ENCODE data around the gene IFNLR1. TPM values are rescaled to one million over a fixed set of nuclear protein-coding genes. Genes with fewer than 3 reads are reported as not detected.
A peak's percentile ranks its signal among the peaks of the same experiment; 100 is the strongest.
"Not testable (repeated sequence)": the region's sequence is repeated elsewhere in the genome, so short reads cannot be mapped to it uniquely, and the experiment has no call there.

IFNLR1 gene
- 11.7 and 12.8 TPM in 2 replicates for total RNA-seq (2014; rRNA removed; shearing (Covaris generic))

GRCh38 chr1:24186993-24187790, at the start of gene IFNLR1:
Gene IFNLR1 (minus strand): TSS chr1:24187289. CDS start chr1:24187248, 41 bp downstream.
- peak; percentile 82 for DNase-seq (ENCODE audit: low read depth)

- DNase-seq (ENCODE audit: low read depth): peak; percentile 10
Measured at GRCh38 chr1:24235921-24236788, 49.1 kb upstream of the IFNLR1 start.

- peak; percentile 15 for DNase-seq (ENCODE audit: low read depth)
Measured at GRCh38 chr1:24233684-24234600, 46.9 kb upstream of the IFNLR1 start.

- DNase-seq (ENCODE audit: low read depth): no peak
Measured at GRCh38 chr1:24231701-24232100, 44.6 kb upstream of the IFNLR1 start.

GRCh38 chr1:24228311-24228710, 41.2 kb upstream of the IFNLR1 start:
- DNase-seq (ENCODE audit: low read depth): no peak

- no peak for DNase-seq (ENCODE audit: low read depth)
Measured at GRCh38 chr1:24226749-24227148, 39.7 kb upstream of the IFNLR1 start.

DNA sequence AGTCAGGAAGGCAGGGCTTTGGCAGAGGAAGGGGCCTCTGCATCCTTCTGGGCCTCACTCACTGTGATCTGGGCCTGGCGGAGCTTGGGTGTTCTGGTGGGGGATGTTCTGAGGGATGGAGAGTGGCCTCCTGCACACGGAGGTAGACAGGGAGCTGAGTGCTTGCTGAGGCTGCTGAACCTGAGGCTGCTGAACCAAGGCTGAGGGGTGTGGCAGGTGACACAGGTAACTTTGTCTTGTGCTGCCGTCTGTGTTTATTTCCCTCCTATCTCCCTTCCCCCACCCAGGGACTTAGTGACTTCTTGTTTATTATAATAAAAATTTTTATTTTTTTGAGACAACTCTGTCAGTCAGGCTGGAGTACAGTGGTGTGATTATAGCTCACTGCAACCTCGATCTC, 37.7 kb upstream of the IFNLR1 start:
- DNase-seq (ENCODE audit: low read depth): no peak

- no peak for DNase-seq (ENCODE audit: low read depth)
Measured at GRCh38 chr1:24224086-24224485, 37.0 kb upstream of the IFNLR1 start.

DNA sequence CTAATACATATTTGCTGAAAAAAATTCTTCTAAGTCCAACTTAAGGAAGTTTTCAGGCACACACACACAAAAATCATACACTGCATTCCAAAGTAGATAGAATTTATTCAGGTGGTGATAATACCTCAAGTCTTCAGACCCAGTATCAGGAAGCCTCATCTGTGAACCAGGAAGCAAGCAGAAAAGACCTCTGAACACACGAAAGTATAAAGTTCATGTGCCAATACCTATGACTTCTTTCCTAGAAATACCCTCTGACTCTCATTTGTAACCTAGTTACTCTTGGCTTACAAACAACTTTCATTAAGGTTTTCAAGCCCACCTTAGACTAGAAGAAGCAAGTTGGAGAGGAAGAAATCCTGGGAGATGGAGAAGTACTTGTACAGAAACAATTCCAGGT, 35.7 kb upstream of the IFNLR1 start:
- DNase-seq (ENCODE audit: low read depth): no peak

DNA sequence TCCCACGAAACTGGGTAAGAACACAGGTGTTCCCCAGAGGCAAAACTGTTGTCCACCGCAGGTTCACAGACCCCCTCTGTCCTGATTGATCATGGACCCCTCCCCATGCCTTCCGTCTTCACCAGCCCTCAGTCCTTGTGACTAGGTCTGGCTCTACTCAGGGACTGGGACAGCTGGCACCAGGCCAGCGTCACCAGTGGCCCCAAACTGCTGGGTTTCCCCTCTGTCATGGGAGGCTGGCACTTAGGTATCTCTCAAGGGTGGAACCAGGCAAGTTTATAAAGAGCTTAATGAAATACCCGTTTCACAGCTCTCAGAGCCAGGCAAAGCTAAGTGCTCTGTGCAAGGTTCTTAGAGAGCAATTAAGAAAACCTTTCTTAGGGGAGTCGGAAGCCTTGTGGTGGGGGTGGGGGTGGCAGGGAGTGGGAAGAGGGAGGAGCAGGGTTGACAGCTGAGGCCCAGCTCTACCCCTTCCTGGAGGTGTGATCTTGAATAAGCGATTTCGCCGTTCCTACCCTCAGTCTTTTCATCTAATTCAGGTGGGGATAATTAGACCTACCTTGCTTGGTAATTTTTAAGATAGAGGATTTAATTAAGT, 35.0 kb upstream of the IFNLR1 start:
- no peak for DNase-seq (ENCODE audit: low read depth)

DNA sequence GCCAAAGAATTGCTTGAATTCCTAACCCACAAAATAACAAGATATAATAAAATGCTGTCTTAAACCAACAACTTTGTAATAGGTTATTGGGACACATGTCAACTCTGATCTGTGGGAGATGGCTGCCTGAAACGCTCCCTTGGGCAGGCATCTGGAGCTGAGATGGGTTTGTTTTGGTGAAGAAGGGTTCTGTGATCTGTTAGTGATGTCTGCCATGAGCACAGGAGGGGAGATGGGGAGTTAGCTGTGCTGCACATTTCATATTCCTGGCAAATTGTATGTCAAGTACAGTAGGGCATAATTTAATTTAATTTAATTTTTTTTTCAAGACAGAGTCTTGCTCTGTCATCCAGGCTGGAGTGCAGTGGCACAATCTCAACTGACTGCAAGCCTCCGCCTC, 34.2 kb upstream of the IFNLR1 start:
- no peak for DNase-seq (ENCODE audit: low read depth)

- peak; percentile 35 for DNase-seq (ENCODE audit: low read depth)
Measured at GRCh38 chr1:24216276-24217074, 29.4 kb upstream of the IFNLR1 start.

DNA sequence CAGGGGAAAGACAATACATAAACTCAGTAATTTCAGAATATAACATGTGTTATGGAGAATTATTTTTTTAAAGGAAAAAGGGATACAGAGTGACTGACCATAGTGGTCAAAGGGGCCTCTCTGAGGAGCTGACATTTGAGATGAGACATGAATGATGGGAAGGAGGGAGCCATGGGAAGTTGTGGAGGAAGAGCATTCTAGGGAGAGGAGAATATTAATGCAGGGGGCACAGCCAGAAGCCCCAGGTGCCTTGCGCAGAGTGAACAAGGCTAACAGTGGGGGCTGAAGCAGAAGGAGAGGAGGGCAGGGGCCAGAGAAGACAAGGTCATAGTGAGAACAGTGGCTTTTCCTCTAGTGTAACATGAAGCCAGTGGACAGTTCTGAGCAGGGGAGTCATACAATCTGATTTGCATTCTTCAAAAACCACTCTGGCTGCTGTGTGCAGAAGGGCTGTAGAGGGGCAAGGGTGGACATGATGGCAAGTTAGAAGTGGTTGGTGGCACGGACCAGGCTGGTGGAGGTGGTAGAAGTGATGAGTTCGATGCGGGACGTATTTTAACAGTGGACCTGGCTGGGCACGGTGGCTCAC, 28.2 kb upstream of the IFNLR1 start:
- no peak for DNase-seq (ENCODE audit: low read depth)

GRCh38 chr1:24212376-24212775, 25.3 kb upstream of the IFNLR1 start:
- no peak for DNase-seq (ENCODE audit: low read depth)

DNA sequence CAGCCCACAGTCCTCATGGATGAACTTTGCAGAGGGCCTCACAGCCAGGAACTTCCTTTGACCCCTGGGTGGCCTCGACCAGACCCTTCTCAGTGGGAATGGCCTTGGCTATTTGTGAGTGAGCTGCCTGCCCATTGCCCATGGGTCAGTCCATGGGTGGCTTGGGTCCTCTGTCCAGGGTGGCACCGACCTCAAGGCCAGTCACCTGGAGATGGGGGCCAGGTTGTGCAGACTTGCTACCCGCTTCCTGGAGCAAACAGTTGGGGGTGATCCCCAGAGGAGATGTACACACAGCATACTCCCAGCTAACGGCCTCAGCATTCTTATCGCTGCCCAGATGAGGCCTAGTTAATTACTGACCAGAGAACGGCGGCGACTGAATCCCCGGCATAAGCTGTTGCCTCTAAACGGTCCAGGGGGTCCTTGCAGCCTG, 23.1 kb upstream of the IFNLR1 start:
- DNase-seq (ENCODE audit: low read depth): no peak

GRCh38 chr1:24209097-24209496, 22.0 kb upstream of the IFNLR1 start:
- DNase-seq (ENCODE audit: low read depth): no peak

DNA sequence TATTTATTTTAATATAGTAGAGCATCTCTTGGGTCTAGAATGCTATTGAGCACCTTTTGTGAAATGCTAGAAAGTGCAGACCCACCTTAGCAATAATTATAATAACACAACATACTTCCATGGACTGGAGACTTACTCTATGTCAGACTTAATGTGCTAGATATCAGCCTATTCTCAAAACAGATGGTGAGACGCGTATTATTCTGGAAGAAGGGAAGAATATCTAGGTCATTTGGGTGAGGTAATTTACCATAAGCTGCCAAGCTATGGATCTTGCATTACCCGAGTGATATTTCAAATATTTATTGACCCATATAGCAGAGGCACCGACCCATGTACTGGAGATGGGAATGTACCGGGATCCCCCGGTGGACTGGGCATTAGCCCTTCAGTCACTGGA, 20.6 kb upstream of the IFNLR1 start:
- DNase-seq (ENCODE audit: low read depth): no peak

DNA sequence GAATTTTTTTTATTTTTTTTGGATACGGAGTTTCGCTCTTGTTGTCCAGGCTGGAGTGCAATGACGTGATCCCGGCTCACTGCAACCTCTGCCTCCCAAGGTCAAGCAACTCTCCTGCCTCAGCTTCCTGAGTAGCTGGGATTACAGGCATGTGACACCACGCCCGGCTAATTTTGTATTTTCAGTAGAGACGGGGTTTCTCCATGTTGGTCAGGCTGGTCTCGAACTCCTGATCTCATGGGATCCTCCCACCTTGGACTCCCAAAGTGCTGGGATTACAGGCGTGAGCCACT, 20.3 kb upstream of the IFNLR1 start:
- DNase-seq (ENCODE audit: low read depth): not testable (repeated sequence)

DNA sequence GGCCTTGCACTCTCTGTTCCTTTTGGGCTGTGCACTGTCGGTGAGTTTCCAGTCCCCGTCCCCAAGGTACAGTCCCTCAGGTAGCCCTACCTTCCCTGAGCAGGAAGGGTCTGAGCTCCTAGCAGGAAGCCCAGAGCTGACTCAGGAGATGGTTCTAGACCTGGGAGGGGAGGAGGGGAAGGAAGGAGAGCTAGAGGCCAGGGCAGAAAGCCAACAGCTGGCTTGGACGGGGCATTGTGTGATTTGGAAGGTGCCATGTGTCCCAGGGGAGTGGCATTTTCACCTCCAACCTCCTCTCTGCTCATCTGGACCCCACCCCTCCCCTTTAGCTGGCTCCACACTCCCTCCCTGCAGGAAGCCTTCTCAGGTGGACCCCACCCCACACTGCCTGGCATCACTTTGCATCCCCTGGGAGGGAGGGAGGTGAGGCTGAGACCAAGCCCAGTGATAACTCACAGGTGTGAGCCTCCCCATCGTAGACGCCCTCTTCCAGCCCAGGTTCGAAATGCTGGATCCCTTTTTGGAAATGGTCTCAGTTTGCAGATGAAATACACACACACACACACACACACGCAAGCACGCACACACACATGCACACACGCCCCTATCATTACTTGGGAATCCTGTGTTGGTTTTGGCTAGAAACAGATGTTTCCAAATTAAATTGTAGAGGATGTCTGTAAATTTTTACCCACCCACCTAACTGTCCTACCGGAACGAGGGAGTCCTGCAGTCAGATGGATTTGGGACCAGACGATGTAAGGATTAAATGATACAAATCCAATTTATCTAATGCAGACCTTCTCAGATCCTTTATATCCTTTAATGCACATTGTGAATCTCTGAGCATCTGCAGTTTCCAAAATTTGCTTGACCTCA, 19.7 kb upstream of the IFNLR1 start:
- DNase-seq (ENCODE audit: low read depth): no peak

All from RPMI7951 (cell line).